SK-N-SH (cell line): ENCODE measurements around the gene P2RY6. TPM values are rescaled to one million over a fixed set of nuclear protein-coding genes. Genes with fewer than 3 reads are reported as not detected.

Experiments used
- CTCF ChIA-PET: fragments of 300-600, 350-600 bp; formaldehyde crosslinking; extraction: SDS; loops from one replicate; lab custom pipeline; 2021; lab: Yijun Ruan, JAX
- POLR2A ChIA-PET: fragments of 350-600 bp; sonication (Branson Sonifier 250); formaldehyde crosslinking; extraction: SDS; loops from one replicate; lab custom pipeline; 2020; ENCODE audit warnings: antibody characterized with exemption, inconsistent platforms; lab: Yijun Ruan, JAX
- DNase-seq: peaks from one replicate; pipeline ENCODE4 v3.0.0; 2012
- H2AFZ ChIP-seq: fragments of 200-600 bp; sonication (generic); 2 replicates; pipeline ENCODE4 v1.8.1; 2016; ENCODE audit warnings: antibody characterized with exemption, mild to moderate bottlenecking, low read depth
- H3F3A ChIP-seq: fragments of 200-600 bp; sonication (generic); replicated peaks from 2 replicates; pipeline ENCODE3; 2016; ENCODE audit warnings: antibody characterized with exemption, mild to moderate bottlenecking; ENCODE audit not compliant: insufficient read depth
- H3K27ac ChIP-seq, 2 experiments: fragments of 200-500 bp in 1 of 2; fragments of 200-600 bp in 1 of 2; sonication (Bioruptor generic) in 1 of 2; sonication (generic), shearing (Covaris generic) in 1 of 2; 2 replicates each; pipeline versions ENCODE4 v1.5.1 to v1.6.1; 2014 to 2016; ENCODE audit warnings: low read depth in 2 of 2, inconsistent platforms in 1 of 2, low read length in 1 of 2, mild to moderate bottlenecking in 1 of 2, mixed read lengths in 1 of 2
- H3K27me3 ChIP-seq: fragments of 200-600 bp; sonication (generic), shearing (Covaris generic); 2 replicates; pipeline ENCODE4 v1.6.1; 2016; ENCODE audit warnings: mixed run types; ENCODE audit not compliant: insufficient read depth
- H3K36me3 ChIP-seq, 2 experiments: fragments of 200-500 bp in 1 of 2; fragments of 200-600 bp in 1 of 2; sonication (Bioruptor generic) in 1 of 2; sonication (generic) in 1 of 2; replicated peaks in 1 of 2; 2 replicates each; pipeline versions ENCODE3 to v1.5.1; 2014 to 2016; ENCODE audit warnings: low read length in 1 of 2, mild to moderate bottlenecking in 1 of 2; ENCODE audit not compliant: insufficient read depth in 2 of 2, control insufficient read depth in 1 of 2
- H3K4me1 ChIP-seq, 2 experiments: fragments of 200-500 bp in 1 of 2; fragments of 200-600 bp in 1 of 2; sonication (Bioruptor generic) in 1 of 2; sonication (generic), shearing (Covaris generic) in 1 of 2; 2 replicates each; pipeline versions ENCODE4 v1.5.1 to v1.6.1; 2014 to 2016; ENCODE audit warnings: low read depth in 1 of 2, low read length in 1 of 2, mixed run types in 1 of 2; ENCODE audit not compliant: insufficient read depth in 2 of 2, control insufficient read depth in 1 of 2
- H3K4me2 ChIP-seq: fragments of 200-600 bp; sonication (generic), shearing (Covaris generic); 2 replicates; pipeline ENCODE4 v1.6.1; 2017; ENCODE audit warnings: mixed run types
- H3K4me3 ChIP-seq, 2 experiments: fragments of 200-500 bp in 1 of 2; fragments of 200-600 bp in 1 of 2; sonication (Bioruptor generic) in 1 of 2; sonication (generic), shearing (Covaris generic) in 1 of 2; 2 replicates each; pipeline versions ENCODE4 v1.5.1 to v1.8.1; 2014 to 2016; ENCODE audit warnings: low read depth in 2 of 2, inconsistent platforms in 1 of 2, low read length in 1 of 2, mild to moderate bottlenecking in 1 of 2, mixed read lengths in 1 of 2, moderate library complexity in 1 of 2
- H3K79me2 ChIP-seq: fragments of 200-600 bp; sonication (generic); 2 replicates; pipeline ENCODE4 v1.8.1; 2017; ENCODE audit warnings: mild to moderate bottlenecking; ENCODE audit not compliant: insufficient read depth
- H3K9ac ChIP-seq: fragments of 200-600 bp; sonication (generic); 2 replicates; pipeline ENCODE4 v1.6.1; 2017; ENCODE audit warnings: mixed run types
- H3K9me2 ChIP-seq: fragments of 200-600 bp; sonication (generic); 2 replicates; pipeline ENCODE4 v1.6.1; 2017; ENCODE audit warnings: mixed run types
- H3K9me3 ChIP-seq: fragments of 200-600 bp; sonication (generic); 2 replicates; pipeline ENCODE4 v1.6.1; 2017; ENCODE audit warnings: mixed run types, mild to moderate bottlenecking, moderate library complexity
- H4K20me1 ChIP-seq: fragments of 200-600 bp; sonication (generic); 2 replicates; pipeline ENCODE4 v1.6.1; 2017; ENCODE audit warnings: mild to moderate bottlenecking, mixed run types; ENCODE audit not compliant: insufficient read depth
- EZH2phosphoT487 ChIP-seq: fragments of 200-600 bp; sonication (generic); IDR thresholded peaks from 2 replicates; pipeline ENCODE4 v1.6.1; 2017; ENCODE audit warnings: low read depth, mixed run types, mild to moderate bottlenecking, antibody characterized with exemption, moderate library complexity, borderline replicate concordance
- FOSL2 ChIP-seq: IDR thresholded peaks from 2 replicates; pipeline ENCODE4 v1.4.0; 2012; ENCODE audit warnings: low read depth, mild to moderate bottlenecking, moderate library complexity, borderline replicate concordance
- FOXJ3 ChIP-seq: sonication (generic); formaldehyde crosslinking; IDR thresholded peaks from 2 replicates; pipeline ENCODE4 v1.5.1; 2020; ENCODE audit warnings: mild to moderate bottlenecking, missing genetic modification reagents
- GABPA ChIP-seq: IDR thresholded peaks from 2 replicates; pipeline ENCODE4 v1.4.0; 2012; ENCODE audit warnings: low read depth, mild to moderate bottlenecking
- NFIC ChIP-seq: IDR thresholded peaks from 2 replicates; pipeline ENCODE4 v1.4.0; 2012; ENCODE audit warnings: borderline replicate concordance
- NRF1 ChIP-seq: IDR thresholded peaks from 2 replicates; pipeline ENCODE4 v1.6.1; 2012; ENCODE audit warnings: low read depth, mild to moderate bottlenecking, low read length
- RAD21 ChIP-seq: IDR thresholded peaks from 2 replicates; pipeline ENCODE4 v1.6.1; 2012; ENCODE audit warnings: mild to moderate bottlenecking, low read length
- RCOR1 ChIP-seq: fragments of 150-350 bp; IDR thresholded peaks from 2 replicates; pipeline ENCODE4 v1.6.1; 2017; ENCODE audit warnings: antibody characterized with exemption, low read length
- REST ChIP-seq: IDR thresholded peaks from 2 replicates; pipeline ENCODE4 v1.6.1; 2012; ENCODE audit warnings: mild to moderate bottlenecking, low read depth, low read length, moderate library complexity
- RXRA ChIP-seq: IDR thresholded peaks from 2 replicates; pipeline ENCODE4 v1.4.0; 2012; ENCODE audit warnings: low read depth, mild to moderate bottlenecking, borderline replicate concordance
- TAF1 ChIP-seq: IDR thresholded peaks from 2 replicates; pipeline ENCODE4 v1.6.1; 2012; ENCODE audit warnings: low read depth, mild to moderate bottlenecking, low read length, moderate library complexity, borderline replicate concordance
- TEAD4 ChIP-seq: IDR thresholded peaks from 2 replicates; pipeline ENCODE4 v1.4.0; 2012; ENCODE audit warnings: mild to moderate bottlenecking, borderline replicate concordance; ENCODE audit not compliant: insufficient read depth
- WGBS: methylation state at CpG from one replicate; pipeline ENCODE4 v1.1.6; 2017; ENCODE audit warnings: low lambda C conversion rate; 5-methylcytosine and 5-hydroxymethylcytosine counted together
- polyA plus RNA-seq, 3 experiments: library from polyadenylated mRNA; depleted of rRNA; stranded (reverse); fragments of >200 nt; gene quantifications; 2 replicates each; pipeline ENCODE4 v1.2.3, GENCODE V29; 2012
- TF ChIP-seq, protein P1 (sequence below): fragments of 150-350 bp; IDR thresholded peaks from 2 replicates; pipeline ENCODE4 v1.6.1; 2016; ENCODE audit warnings: mild to moderate bottlenecking, low read depth, low read length

Gene P2RY6
- polyA plus RNA-seq, 1 of the 3 experiments (the other 2 are of a cell fraction) = 0.15 TPM

- TF ChIP-seq, protein P1, sequence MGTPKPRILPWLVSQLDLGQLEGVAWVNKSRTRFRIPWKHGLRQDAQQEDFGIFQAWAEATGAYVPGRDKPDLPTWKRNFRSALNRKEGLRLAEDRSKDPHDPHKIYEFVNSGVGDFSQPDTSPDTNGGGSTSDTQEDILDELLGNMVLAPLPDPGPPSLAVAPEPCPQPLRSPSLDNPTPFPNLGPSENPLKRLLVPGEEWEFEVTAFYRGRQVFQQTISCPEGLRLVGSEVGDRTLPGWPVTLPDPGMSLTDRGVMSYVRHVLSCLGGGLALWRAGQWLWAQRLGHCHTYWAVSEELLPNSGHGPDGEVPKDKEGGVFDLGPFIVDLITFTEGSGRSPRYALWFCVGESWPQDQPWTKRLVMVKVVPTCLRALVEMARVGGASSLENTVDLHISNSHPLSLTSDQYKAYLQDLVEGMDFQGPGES = no peak
- TF ChIP-seq TEAD4 (peak; percentile 88), REST (0 out of 2 replicates have a peak, but pooled peaks have one; percentile 30), NRF1 (no peak), RCOR1 (no peak)
- TF ChIP-seq, all 33 proteins: peak for 13
These were observed 14.6 kb upstream of the P2RY6 start (continued) for GRCh38 chr11:73257342-73258103.

DNA sequence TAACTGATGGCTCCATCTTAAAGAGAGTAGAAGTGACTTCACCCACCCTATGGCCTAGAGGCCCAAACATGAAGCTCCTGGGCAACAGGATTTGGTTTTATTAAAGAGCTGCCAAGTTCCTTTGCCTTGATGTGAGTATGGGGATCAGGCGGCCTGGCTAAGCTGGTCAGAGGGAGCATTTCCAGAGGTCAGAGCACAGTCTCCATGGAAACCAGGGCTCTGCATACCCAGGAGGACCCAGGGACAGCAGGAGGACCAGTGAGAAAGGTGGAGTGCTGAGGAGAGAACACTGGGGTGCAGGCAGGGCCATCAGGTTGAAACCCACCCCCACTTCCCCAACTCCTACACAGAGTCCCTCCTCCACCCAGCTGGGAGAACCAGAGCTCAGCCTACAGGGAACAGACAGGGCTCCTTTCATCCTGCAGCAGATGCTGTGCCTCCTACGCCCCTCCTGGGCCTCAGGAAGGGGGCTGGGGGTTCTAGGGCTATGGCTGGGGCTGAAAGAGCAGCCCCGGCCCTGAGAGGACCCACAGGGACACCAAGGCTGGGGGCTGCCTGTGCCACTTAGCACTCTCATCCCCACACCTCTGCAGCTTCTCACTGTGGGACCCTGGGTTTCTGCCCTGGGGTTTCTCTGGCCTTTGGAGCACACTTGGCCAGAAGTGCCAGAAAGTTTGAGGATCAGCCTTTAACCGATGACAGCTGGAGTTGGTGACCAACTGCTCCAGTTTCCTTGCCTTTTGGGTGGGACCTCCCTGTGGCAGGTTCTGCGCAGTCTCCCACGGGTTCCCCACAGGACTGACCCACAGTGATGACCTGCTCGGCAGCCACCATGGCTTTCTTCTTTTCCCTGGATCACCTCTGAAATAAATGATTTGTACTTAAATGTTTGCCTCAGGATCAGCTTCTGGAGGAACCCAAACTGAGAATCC, 13.8 kb upstream of the P2RY6 start:
- POLR2A ChIA-PET = no interaction called here

More for the DNA sequence above, 13.8 kb upstream of the P2RY6 start:
- peak overlapping the region; percentile 56 to 98 for H3K27ac ChIP-seq
- H3K9me3 ChIP-seq = no peaks in the 10 kb centered on the region
- peak overlapping the region; percentile 76 for H3K9ac ChIP-seq
- H2AFZ ChIP-seq = peak overlapping the region; percentile 70
- no peaks in the 10 kb centered on the region for H4K20me1 ChIP-seq
- peaks cover 12 to 18% of the 10 kb centered on the region in 2 experiments; a peak in 3 of 4 replicates for H3K4me1 ChIP-seq
- CTCF ChIA-PET = interaction anchor here (0.6 to 3.1 kb wide), 12 partner anchors 9 to 426 kb away, joined by 3 to 18 read pairs (median 4); no protein-coding TSS in a partner anchor
- TF ChIP-seq RXRA (no peak), EZH2phosphoT487 (no peak), GABPA (no peak), FOSL2 (no peak), RAD21 (no peak), RCOR1 (no peak), FOXJ3 (CRISPR knock-in tag) (no peak), NFIC (no peak), TAF1 (no peak), TEAD4 (no peak)
- 97% methylated on average over 6 of the region's 7 CpGs for WGBS
- no peaks in the 10 kb centered on the region for H3K9me2 ChIP-seq
- H3K79me2 ChIP-seq = no peaks in the 10 kb centered on the region
- no peaks in the 10 kb centered on the region for H3K36me3 ChIP-seq
- DNase-seq = no peak
- no peaks in the 10 kb centered on the region for H3K27me3 ChIP-seq
- peaks cover 20% of the 10 kb centered on the region for H3F3A ChIP-seq
- peak overlapping the region; percentile 71; the same call in 1 of the 2 replicates for H3K4me2 ChIP-seq
- no peak overlapping the region for H3K4me3 ChIP-seq
